ENCODE data around the gene STAT5B.
"Not testable (repeated sequence)": the region's sequence is repeated elsewhere in the genome, so short reads cannot be mapped to it uniquely, and the experiment has no call there.

STAT5B gene

GRCh38 chr17:42304187-42305030 is 28.2 kb upstream of the STAT5B start:
- Histone ChIP-seq H3K27ac (no peak overlapping the region), H3K4me1 (ENCODE audit: control insufficient read depth in 1 of 2, insufficient read depth in 1 of 2, low read depth in 1 of 2, low read length in 1 of 2) (no peaks in the 10 kb centered on the region), H3K36me3 (peaks cover 92% of the 10 kb centered on the region), H3K4me3 (ENCODE audit: low read depth in 1 of 2, low read length in 1 of 2) (no peak overlapping the region), H3K9me3 (no peaks in the 10 kb centered on the region), H3K27me3 (no peaks in the 10 kb centered on the region)
- TF ChIP-seq, protein P1, sequence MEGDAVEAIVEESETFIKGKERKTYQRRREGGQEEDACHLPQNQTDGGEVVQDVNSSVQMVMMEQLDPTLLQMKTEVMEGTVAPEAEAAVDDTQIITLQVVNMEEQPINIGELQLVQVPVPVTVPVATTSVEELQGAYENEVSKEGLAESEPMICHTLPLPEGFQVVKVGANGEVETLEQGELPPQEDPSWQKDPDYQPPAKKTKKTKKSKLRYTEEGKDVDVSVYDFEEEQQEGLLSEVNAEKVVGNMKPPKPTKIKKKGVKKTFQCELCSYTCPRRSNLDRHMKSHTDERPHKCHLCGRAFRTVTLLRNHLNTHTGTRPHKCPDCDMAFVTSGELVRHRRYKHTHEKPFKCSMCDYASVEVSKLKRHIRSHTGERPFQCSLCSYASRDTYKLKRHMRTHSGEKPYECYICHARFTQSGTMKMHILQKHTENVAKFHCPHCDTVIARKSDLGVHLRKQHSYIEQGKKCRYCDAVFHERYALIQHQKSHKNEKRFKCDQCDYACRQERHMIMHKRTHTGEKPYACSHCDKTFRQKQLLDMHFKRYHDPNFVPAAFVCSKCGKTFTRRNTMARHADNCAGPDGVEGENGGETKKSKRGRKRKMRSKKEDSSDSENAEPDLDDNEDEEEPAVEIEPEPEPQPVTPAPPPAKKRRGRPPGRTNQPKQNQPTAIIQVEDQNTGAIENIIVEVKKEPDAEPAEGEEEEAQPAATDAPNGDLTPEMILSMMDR (IDR thresholded peaks at IDR 0.05): no peak

GRCh38 chr17:42303694-42304093 is 27.5 kb upstream of the STAT5B start:
- no peaks in the 10 kb centered on the region for H3K9me3 ChIP-seq
- H3K4me3 ChIP-seq (ENCODE audit: low read depth in 1 of 2, low read length in 1 of 2): no peak overlapping the region
- peaks cover 92% of the 10 kb centered on the region for H3K36me3 ChIP-seq
- H3K27me3 ChIP-seq: no peaks in the 10 kb centered on the region
- TF ChIP-seq, protein P1 (IDR thresholded peaks at IDR 0.05): no peak
- no peaks in the 10 kb centered on the region for H3K4me1 ChIP-seq (ENCODE audit: control insufficient read depth in 1 of 2, insufficient read depth in 1 of 2, low read depth in 1 of 2, low read length in 1 of 2)
- H3K27ac ChIP-seq: no peak overlapping the region

- H3K4me3 ChIP-seq (ENCODE audit: low read depth in 1 of 2, low read length in 1 of 2): no peak overlapping the region
- TF ChIP-seq, protein P1 (IDR thresholded peaks at IDR 0.05): no peak
- H3K4me1 ChIP-seq (ENCODE audit: control insufficient read depth in 1 of 2, insufficient read depth in 1 of 2, low read depth in 1 of 2, low read length in 1 of 2): no peaks in the 10 kb centered on the region
- no peaks in the 10 kb centered on the region for H3K9me3 ChIP-seq
- peaks cover 84% of the 10 kb centered on the region for H3K36me3 ChIP-seq
- no peak overlapping the region for H3K27ac ChIP-seq
- H3K27me3 ChIP-seq: no peaks in the 10 kb centered on the region
Measured at GRCh38 chr17:42301022-42301421, 24.8 kb upstream of the STAT5B start.

DNA sequence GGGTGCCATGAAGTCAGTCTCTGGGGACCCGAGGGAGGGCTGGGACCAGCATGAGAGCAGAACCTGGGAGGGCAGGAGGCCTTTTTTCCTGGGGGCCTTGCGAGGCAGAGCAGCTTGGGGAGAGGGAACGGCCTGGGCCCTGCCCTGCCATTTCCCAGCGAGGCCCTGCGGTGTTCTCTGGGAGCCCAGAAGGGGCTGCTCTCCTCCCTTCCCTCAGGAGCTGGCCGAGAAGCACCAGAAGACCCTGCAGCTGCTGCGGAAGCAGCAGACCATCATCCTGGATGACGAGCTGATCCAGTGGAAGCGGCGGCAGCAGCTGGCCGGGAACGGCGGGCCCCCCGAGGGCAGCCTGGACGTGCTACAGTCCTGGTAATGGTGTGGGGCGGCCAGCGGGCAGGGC is 23.7 kb upstream of the STAT5B start:
- H3K4me1 ChIP-seq (ENCODE audit: control insufficient read depth in 1 of 2, insufficient read depth in 1 of 2, low read depth in 1 of 2, low read length in 1 of 2); H3K27ac ChIP-seq; H3K27me3 ChIP-seq; H3K9me3 ChIP-seq; H3K4me3 ChIP-seq (ENCODE audit: low read depth in 1 of 2, low read length in 1 of 2): not testable (repeated sequence)
- peaks cover 83% of the 10 kb centered on the region for H3K36me3 ChIP-seq

- not testable (repeated sequence) for H3K4me3 ChIP-seq (ENCODE audit: low read depth in 1 of 2, low read length in 1 of 2); H3K9me3 ChIP-seq; H3K27ac ChIP-seq; H3K4me1 ChIP-seq (ENCODE audit: control insufficient read depth in 1 of 2, insufficient read depth in 1 of 2, low read depth in 1 of 2, low read length in 1 of 2); H3K27me3 ChIP-seq
- H3K36me3 ChIP-seq: peaks cover 78% of the 10 kb centered on the region
Measured at GRCh38 chr17:42299361-42299760, 23.2 kb upstream of the STAT5B start.

DNA sequence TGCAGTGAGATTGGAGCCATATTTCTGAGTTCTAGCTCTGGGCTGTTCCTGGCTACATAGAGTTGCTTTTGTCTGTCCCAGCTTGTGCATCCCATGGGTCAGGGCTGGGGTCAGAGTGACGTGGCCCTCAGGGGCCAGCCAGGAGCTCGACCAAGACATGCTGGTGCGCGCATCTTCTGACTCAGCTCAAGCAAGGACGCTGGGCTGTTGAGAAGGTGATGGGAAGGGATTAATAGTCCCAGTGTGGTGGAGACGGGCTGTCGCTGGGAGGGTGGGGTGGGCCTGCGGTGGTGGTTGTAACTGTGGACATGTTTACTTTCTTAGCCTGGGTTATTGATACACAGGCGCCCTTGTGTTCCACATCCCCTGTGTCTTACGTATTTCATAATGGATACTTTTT is 21.6 kb upstream of the STAT5B start:
- H3K9me3 ChIP-seq; H3K27me3 ChIP-seq; H3K27ac ChIP-seq; H3K4me3 ChIP-seq (ENCODE audit: low read depth in 1 of 2, low read length in 1 of 2): not testable (repeated sequence)
- H3K4me1 ChIP-seq (ENCODE audit: control insufficient read depth in 1 of 2, insufficient read depth in 1 of 2, low read depth in 1 of 2, low read length in 1 of 2): peaks cover 11 to 14% of the 10 kb centered on the region in 2 experiments
- peaks cover 71% of the 10 kb centered on the region for H3K36me3 ChIP-seq

DNA sequence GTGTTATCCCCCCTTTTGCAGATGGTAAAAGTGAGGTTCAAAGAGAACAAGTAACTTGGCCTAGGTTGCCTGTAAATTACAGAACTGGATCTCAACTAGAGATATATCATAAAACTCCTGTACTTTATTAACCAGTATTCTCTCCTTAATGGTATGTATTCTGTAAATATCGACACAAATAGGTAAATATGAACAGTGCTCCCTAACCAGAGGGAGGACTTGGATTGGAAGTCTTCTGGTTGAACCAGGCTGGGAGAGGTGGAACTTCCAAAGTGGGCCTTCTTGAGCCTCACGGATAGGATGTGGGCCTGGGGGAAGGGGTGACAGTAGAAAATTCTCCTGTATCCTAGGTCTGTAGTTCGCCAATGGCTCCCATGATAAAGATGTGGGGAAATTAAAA is 19.8 kb upstream of the STAT5B start:
- Histone ChIP-seq H3K4me1 (ENCODE audit: control insufficient read depth in 1 of 2, insufficient read depth in 1 of 2, low read depth in 1 of 2, low read length in 1 of 2) (peaks cover 18% of the 10 kb centered on the region in 2 experiments), H3K36me3 (peaks cover 59% of the 10 kb centered on the region), H3K9me3 (no peaks in the 10 kb centered on the region)

More for the DNA sequence above, 19.8 kb upstream of the STAT5B start:
- Histone ChIP-seq H3K4me3 (ENCODE audit: low read depth in 1 of 2, low read length in 1 of 2) (no peak overlapping the region), H3K27ac (no peak overlapping the region), H3K27me3 (no peaks in the 10 kb centered on the region)
- TF ChIP-seq, protein P1 (IDR thresholded peaks at IDR 0.05): no peak
